Adipose tissue (tissue), 3 donors: ENCODE measurements around the gene THOC6. TPM values are rescaled to one million over a fixed set of nuclear protein-coding genes. Genes with fewer than 3 reads are reported as not detected.

Experiments
- H3K27ac ChIP-seq: one replicate; pipeline ENCODE4 v1.5.1; 2013; ENCODE audit warnings: low read depth, low read length
- WGBS, 3 donors: extraction: QIAGEN DNeasy Blood & Tissue Kit; methylation state at CpG; one replicate each; pipeline ENCODE4 v1.1.7; 2013; 5-methylcytosine and 5-hydroxymethylcytosine counted together
- polyA plus RNA-seq, 3 donors: library from polyadenylated mRNA; stranded (reverse); fragments of 200-250 nt; gene quantifications; one replicate each; pipeline ENCODE4 v1.2.3, GENCODE V29; 2013
- donor health status: healthy with polysubstance abuse.
- donor health status: Bipolar disorder and iron deficiency.
- donor health status: healthy.

The THOC6 gene
- polyA plus RNA-seq, 3 donors: 11.3 to 25.2 (median 24.8) TPM

DNA sequence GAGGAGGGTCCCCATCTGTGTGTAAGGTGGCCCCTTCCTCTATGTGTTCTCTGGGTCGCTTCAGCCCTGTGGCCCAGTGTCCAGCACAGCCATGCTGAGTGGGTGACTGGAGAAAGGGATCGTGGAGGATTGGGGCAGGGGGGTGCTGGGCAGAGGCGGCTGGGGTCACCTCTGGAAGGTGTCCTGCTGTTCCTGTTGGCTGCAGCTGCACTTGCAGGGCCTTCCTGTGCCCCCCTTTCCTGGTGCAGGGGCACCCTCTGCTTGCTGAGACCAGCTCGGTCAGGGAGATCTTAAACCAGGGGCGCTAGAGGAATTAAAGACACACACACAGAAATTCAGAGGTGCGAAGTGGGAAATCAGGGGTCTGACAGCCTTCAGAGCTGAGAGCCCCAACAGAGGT lies 52.7 kb downstream of the THOC6 start:
- H3K27ac ChIP-seq: no peak overlapping the region
- WGBS, 3 donors: 60 to 67% (median 66%) methylated on average over 6 of the region's 6 CpGs

Other genes with a start within 250 kb of the THOC6 start
- gene ELOB, start 246.8 kb upstream of the THOC6 start, polyA plus RNA-seq: 100 to 1,000 TPM; 158 to 472 (median 364) TPM
- not detected for gene PRSS33, start 236.5 kb upstream of the THOC6 start, polyA plus RNA-seq
- not detected for gene PRSS41, start 225.6 kb upstream of the THOC6 start, polyA plus RNA-seq
- gene PRSS21, start 206.8 kb upstream of the THOC6 start, polyA plus RNA-seq: under 1 TPM in 2 of 3 donors, not detected in 1; 0.39 to 0.77 TPM
- gene ZG16B, start 193.7 kb upstream of the THOC6 start, polyA plus RNA-seq: 1 to 10 TPM in 1 of 3 donors, under 1 TPM in 1, not detected in 1; 0.18 to 2.4 TPM
- 1 to 10 TPM in 2 of 3 donors, not detected in 1; 1.2 to 7.9 TPM for gene PRSS22, start 165.9 kb upstream of the THOC6 start, polyA plus RNA-seq
- gene FLYWCH2, start 140.8 kb upstream of the THOC6 start, polyA plus RNA-seq: 10 to 100 TPM; 15.8 to 43.1 (median 32.4) TPM
- gene FLYWCH1, start 112.1 kb upstream of the THOC6 start, polyA plus RNA-seq: 10 to 100 TPM in 2 of 3 donors, 1 to 10 TPM in 1; 8.8 to 23.7 (median 20.9) TPM
- under 1 TPM in 2 of 3 donors, not detected in 1; 0.07 to 0.22 TPM for gene KREMEN2, start 59.8 kb upstream of the THOC6 start, polyA plus RNA-seq
- 1 to 10 TPM; 2.9 to 7.7 (median 4.7) TPM for gene PAQR4, start 54.7 kb upstream of the THOC6 start, polyA plus RNA-seq
- 1 to 10 TPM in 2 of 3 donors, under 1 TPM in 1; 0.90 to 2.2 (median 1.5) TPM for gene PKMYT1, start 43.6 kb upstream of the THOC6 start, polyA plus RNA-seq
- 1 to 10 TPM in 1 of 3 donors, under 1 TPM in 1, not detected in 1; 0.30 to 2.8 TPM for gene CLDN9, start 11.1 kb upstream of the THOC6 start, polyA plus RNA-seq
- gene CLDN6, start 5.9 kb upstream of the THOC6 start, polyA plus RNA-seq: under 1 TPM in 1 of 3 donors, not detected in 2; 0.86 TPM
- 100 to 1,000 TPM in 1 of 3 donors, 10 to 100 TPM in 2; 23.7 to 149 (median 50.2) TPM for gene TNFRSF12A, start 3.7 kb upstream of the THOC6 start, polyA plus RNA-seq
- gene HCFC1R1, start 93 bp upstream of the THOC6 start, polyA plus RNA-seq: 100 to 1,000 TPM in 1 of 3 donors, 10 to 100 TPM in 2; 28.0 to 107 (median 55.0) TPM
- 10 to 100 TPM in 1 of 3 donors, 1 to 10 TPM in 1, under 1 TPM in 1; 0.45 to 77.9 (median 2.8) TPM for gene BICDL2, start 12.9 kb downstream of the THOC6 start, polyA plus RNA-seq
- gene MMP25, start 22.5 kb downstream of the THOC6 start, polyA plus RNA-seq: 10 to 100 TPM in 2 of 3 donors, under 1 TPM in 1; 0.84 to 57.3 (median 11.4) TPM
- 100 to 1,000 TPM in 1 of 3 donors, 10 to 100 TPM in 2; 77.7 to 209 (median 87.0) TPM for gene IL32, start 41.6 kb downstream of the THOC6 start, polyA plus RNA-seq
- not detected for gene ZSCAN10, start 75.3 kb downstream of the THOC6 start, polyA plus RNA-seq
- 10 to 100 TPM in 2 of 3 donors, 1 to 10 TPM in 1; 8.7 to 16.0 (median 13.2) TPM for gene ZNF205, start 88.6 kb downstream of the THOC6 start, polyA plus RNA-seq
- gene ZNF213, start 111.0 kb downstream of the THOC6 start, polyA plus RNA-seq: 1 to 10 TPM; 5.1 to 6.6 (median 5.2) TPM
- gene OR1F1, start 164.2 kb downstream of the THOC6 start, polyA plus RNA-seq: not detected
- gene ZNF200, start 211.1 kb downstream of the THOC6 start, polyA plus RNA-seq: 1 to 10 TPM; 1.9 to 4.8 (median 3.2) TPM
- 1 to 10 TPM in 2 of 3 donors, under 1 TPM in 1; 0.18 to 2.8 (median 2.1) TPM for gene MEFV, start 232.6 kb downstream of the THOC6 start, polyA plus RNA-seq